GM19324 (cell line): Measurements from ENCODE around the gene ZBTB17.
"Not testable (repeated sequence)": the region's sequence is repeated elsewhere in the genome, so short reads cannot be mapped to it uniquely, and the experiment has no call there.

Source experiments
- ATAC-seq: cut with Tn5 transposase; IDR thresholded peaks from one replicate; pipeline ENCODE4 v1.9.1; 2021; ENCODE audit warnings: mild to moderate bottlenecking, moderate library complexity; ENCODE audit not compliant: unreplicated experiment, low FRiP score

The ZBTB17 gene

DNA sequence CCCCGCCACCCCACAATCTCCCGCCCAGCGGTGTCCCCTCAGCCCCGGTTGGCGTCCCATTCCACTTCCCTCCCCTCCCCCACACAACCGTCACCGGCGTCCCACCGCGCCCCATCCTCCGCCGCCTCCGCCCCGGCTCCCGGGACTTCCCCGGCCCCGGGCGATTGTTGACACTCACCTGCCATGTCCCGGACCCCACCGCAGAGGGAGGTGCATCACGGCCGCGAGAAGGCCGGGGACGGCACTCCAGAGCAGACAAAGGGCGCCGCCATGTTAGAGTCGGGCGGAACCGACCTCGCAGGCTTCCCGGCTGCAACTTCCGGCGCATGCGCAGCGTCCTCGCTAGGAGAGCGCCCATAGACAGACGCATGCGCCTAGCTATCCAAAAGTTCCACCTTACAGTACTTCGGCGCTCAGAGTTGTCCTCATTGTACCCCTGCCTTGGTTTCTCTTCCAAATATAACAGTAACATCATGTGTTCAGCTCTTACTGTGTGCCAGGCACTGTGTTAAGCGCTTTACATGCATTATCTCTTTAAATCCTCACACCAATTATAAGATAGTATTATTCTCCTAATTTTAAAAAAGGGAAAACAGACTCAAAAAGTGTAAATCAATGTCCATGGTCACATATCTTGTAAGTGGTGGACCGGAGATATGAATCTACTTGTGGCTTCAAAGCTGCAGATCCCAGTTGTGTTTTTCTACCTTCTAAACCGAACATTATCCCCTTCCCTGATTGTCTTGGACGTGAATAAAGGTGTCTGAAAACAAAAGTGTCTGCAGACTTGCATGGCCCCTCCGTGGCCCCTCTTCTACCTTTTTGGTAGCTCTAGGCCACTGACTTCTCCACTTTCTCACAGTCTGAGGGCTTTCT is at the start of gene ZBTB17:
TSS of gene ZBTB17 (minus strand) at position 297 of the 876 bp plus-strand sequence. CDS start 27,606 bp downstream, outside the sequence.
- peak; percentile 88 for ATAC-seq

DNA sequence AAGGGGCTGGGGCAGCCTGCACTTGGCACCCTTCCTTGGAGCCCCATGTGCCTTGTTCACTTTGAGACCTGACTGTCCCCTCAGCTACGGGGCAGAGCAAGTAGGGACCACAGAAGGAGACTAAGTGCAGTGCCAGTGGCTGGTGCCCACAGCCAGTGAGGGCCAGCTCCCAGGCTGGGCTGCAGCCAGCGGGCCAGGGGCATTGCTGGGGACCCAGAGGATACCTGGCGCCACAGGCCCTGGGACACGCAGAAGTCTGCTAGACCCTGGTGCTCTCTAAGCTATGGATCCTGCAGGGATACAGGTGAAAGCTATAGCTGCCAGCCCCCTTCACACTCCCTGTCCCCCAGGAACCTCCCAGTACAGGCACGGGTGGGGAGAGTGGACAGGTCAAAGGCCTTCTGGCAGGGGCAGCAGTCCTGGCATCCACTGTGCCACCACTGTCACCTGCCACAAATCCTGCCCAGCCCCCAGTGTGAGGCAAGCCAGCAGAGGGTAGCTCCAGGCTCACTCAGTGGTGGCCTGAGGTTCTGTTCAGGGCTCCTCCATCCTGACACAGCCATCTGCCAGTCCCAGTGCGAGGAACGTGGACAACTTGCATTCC is 47.3 kb upstream of the ZBTB17 start:
- no peak for ATAC-seq

DNA sequence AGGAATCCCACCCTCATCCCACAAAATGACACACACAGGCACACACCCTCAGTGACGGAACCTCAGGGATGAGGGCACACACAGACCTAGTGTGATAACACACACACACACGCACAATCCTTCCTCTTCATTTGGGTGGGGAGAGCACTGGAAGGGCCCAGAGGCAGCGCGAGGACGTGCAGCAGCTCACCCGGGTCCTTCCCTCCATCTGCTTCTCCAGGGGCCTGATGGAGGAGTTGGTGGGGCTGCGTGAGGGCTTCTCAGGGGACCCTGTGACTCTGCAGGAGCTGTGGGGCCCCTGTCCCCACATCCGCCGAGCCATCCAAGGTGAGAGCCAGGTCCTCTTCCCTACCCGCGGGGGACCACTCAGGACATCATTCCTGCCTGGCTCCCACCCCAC is 46.5 kb upstream of the ZBTB17 start:
- no peak for ATAC-seq

DNA sequence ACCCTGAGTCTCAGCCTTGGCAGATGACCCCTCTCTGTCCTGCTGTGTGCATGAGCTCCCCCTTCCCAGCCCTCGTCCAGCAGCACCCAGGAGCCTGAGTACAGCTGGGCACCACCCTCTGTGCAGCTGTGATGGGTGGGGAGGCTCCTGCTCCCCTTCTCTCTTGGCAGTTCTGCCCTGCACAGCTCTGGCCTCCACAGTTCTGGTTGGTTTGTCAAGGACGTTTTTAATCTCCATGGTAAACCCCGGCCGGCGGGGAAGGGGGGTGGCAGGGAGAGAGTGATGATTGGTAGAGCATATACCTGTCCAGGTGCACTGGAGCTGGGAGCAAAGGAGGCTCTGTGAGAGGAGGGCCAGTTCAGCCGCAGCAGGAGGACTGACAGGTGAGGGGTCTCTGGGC is 45.8 kb upstream of the ZBTB17 start, which contains the start of gene CLCNKA:
TSS of gene CLCNKA (plus strand) at position 356 of the 400 bp plus-strand sequence. CDS start 584 bp downstream, outside the sequence.
- ATAC-seq = no peak

DNA sequence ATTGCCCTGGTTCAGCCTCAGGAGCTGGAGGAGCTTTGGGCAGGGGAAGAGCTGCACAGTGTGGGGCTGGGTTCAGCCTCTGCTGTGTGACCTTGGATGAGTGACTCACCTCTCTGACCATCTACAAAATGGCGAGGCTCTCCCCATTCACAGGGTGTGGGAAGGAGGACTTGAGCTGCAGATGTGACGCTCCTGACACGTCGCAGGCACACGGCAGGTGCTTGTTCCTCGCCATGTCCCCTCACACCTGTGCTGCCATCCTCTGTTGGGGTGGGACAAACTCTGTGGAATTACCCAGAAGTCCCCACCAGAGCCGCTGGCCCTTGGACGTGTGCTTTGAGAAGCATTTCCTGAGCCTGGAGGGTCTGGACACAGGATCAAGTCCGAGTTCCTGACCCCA is 45.0 kb upstream of the ZBTB17 start:
- not testable (repeated sequence) for ATAC-seq

DNA sequence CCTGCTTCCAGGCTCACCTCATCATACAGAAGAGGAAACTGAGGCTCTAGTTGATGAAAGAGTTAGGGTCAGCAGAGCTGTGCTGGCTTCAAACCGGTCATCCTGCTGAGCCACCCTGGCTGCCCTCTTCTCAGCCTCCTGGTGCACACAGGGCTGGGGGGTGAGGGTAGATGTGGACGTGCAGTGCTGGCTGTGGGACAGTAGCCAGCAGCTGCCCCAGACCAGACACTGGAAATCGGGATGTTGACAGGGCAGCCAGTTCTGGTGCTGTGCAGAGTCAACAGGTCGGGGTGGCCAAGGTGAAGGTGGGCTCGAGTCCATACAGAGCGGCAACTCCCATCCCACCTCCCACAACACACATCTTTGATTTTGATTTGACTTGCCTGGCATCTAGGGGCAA is 44.4 kb upstream of the ZBTB17 start:
- ATAC-seq = no peak

DNA sequence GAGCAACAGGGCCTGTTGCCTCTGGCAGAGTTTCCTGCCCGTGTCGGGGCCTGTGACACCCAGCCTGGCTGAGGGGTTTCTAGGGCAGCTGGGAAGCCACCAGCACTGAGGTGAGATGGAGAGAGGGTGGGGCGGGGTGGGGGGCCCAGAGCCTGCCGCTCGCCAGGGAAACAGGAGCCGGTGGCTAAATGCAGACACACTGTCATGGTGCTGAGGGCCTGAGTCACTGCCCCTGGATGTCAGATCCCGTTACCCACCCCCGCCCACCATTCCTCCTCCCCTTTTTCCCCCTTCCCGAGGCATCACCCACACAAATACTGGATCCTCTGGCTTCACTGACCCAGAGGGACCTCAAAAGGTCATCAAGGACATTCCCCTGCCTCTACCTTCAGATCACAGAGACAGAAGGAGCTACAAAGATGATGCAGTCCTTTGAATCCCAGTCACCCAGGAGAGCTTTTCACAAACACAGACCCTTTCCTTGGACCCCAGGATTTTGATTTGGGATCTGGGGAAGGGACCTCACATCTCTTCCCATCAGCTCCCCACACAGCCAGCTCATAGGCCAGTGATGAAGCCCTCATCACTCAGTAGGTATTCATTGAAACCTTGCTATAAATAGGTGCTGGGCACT is 43.9 kb upstream of the ZBTB17 start:
- ATAC-seq = no peak

DNA sequence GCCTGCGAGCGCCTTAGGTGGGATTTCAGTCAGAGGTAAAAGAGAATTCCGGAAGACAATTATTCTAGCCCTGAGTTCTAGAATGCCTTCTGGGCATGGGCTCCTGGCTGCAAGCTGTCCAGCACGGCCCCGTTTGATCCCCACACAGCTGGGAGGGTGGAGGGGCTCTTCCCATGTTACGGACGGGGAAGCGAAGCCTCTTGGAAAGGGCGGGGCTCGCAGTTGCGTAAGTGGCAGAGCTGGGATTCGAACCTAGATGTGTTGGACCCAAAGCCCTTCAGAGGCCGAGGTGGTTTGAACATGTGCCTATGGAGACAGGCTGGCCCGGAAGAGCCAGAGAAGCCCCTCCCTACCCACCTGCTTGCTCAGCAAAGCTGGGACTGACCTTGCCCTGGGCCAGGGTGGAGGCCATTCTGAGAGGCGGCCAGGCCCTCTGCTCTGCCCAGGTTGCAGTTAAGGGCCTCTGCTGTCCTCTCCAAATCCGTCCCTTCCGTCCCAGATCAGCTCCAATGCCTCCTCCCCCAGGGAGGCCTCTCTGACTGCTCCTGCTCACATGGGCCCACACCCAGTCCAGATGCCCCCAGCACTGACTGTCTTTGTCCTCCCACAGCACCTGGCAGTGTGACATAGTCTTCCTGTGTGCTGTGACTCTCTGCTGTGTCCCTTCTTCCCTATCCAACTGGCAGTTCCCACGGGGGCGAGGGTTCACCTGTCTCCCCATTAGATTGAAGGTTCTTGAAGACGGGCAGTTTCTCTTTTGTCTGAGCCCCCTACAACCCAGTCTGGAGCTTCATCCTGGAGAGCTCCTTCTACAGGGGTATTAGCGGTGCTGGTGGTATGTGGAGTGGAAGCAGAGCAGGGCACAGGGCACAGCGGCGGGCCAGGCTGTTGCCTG is 43.1 kb upstream of the ZBTB17 start:
- ATAC-seq = no peak

DNA sequence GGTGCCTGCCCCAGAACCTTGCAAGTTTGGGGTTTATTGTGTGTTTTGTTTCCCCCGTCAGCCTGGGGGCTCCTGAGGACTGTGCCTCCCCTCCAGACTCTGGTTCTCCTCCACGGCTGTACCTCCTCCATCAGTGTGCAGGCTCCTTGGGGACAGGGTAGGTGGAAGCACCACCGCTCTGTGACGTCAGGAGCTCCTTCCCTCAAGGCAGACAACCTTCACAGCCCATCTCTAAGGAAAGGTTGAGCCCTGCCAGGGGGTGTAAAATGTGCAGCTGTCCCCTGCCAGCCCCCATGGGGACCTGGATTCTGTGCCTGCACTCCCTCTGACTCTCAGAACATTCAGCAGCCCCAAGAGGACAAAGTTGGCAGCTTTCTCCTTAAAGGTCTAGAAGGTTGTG is 42.4 kb upstream of the ZBTB17 start:
- no peak for ATAC-seq

DNA sequence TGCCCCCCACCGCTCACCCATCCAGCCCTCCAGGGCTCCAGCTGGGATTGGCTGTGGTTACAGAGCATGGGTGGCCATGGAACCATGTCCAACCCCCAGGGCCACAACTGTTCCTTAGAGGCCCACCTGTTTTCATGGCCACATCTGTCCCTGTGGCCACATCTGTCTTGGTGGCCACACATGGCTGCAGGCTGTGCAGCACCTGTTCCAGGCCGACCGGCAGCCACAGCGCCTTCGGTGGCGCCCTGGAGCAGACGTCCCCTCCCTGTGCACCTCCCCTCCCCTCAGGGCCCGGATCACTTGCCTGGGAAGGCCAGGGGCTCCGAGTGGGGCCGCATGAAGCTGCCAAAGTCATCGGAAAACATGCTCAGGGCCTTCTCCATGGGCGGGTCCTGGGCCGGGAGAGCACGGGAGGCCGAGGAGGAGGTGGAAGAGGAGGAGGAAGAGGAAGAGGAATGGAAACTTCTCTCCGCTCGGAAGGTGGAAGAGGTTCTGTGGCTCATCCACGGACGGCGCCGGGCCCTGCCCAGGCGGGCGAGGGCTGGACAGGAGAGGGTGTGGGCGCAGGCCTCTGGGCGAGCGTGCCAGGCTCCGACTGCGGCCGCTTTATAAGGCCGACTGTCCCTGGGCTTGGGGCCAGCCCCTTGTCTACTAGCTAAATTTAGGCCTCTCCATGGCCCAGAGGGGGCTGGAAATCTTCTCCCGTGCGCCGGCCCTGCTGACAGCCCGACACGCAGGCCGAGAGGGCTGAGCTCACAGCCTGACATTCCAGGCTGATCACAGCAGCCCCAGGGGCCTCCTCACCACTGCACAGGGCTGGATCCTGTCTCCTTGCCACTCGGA is 41.8 kb upstream of the ZBTB17 start, which contains the start of gene HSPB7:
TSS of gene HSPB7 (minus strand) at position 583 of the 843 bp plus-strand sequence. CDS start at position 503, 80 bp downstream.
- ATAC-seq = no peak

DNA sequence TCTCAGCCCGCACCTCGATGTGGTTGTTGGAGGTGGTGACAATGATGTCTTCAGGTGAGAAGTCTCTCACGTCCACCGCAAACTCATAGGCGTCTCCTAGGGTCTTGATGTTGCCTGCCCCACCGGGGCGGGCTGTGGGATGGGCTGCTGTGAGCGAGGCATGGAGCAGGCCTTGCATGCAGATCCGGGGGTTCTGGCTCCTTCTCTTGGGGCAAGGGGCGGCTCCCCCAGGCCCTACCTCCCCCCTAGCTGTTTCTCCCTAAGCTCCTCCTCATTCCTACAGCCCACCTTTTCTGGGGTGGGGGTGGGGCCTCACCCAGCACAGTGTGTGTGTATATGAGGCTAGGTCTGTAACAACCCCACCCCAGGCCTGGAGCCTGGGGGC is 41.2 kb upstream of the ZBTB17 start:
- no peak for ATAC-seq

DNA sequence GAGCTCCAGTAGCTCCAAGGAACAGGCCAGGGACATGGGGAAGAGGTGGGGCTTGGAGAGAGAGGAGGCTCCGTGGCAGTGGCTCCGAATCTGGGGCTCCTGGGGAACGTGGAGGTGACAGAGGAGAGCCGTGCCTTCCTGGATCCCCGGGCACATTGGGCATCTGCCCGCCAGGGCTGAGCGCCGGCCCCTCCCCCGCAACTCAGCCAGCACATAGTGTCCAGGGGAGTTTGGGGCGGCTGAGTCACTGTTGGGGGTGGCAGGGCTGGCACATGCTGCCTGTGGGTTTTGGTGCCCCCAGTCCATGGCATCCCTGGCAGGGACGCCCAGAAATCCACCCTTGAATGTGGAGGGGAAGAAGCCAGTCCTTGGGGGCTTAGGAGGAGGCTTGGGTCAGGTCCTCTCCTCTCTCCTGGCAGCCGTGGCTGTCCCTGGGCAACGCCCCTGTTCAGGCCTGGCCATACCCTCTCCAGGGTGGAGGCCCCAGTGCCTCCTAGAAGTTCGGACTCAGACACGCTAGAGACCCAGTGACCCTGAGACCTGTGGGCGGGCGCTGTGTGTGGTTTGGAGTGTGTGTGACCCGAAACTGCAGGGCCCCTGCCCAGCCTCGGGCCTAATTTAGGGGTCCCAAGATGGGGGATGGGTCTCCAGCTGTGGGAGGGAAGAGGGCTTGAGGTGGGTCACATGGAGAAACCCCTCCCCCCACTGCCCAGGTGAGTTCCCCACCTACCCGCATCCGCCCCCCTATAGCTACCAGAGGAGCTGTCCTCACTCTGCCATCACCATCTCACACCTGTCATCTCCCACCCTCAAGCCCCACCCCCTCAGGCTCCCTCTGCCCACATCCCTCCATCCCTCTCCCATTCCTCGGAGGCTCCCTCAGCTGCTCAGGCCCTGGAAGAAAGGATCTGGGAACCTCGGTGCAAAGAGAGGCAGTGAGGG is 40.3 kb upstream of the ZBTB17 start:
- ATAC-seq = no peak

DNA sequence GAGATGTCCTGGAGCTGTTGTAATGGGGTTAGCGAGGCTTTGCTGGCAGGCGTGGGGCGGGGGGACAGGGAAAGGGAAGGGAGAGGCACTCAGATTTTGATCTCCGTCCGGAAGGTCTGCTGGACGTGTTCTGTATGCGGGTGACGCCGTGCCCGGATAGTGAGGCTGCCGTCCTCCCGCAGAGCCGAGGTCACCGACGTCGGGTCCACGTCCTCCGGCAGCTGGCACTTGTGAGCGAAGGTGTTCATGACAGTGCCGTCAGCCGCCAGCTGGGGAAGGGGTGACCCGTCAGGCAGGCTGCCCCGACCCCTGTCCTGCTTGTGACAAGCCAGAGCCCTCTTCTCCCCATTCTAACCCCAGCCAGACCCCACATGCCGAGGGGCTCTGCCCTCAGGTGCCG is 39.6 kb upstream of the ZBTB17 start:
- no peak for ATAC-seq

DNA sequence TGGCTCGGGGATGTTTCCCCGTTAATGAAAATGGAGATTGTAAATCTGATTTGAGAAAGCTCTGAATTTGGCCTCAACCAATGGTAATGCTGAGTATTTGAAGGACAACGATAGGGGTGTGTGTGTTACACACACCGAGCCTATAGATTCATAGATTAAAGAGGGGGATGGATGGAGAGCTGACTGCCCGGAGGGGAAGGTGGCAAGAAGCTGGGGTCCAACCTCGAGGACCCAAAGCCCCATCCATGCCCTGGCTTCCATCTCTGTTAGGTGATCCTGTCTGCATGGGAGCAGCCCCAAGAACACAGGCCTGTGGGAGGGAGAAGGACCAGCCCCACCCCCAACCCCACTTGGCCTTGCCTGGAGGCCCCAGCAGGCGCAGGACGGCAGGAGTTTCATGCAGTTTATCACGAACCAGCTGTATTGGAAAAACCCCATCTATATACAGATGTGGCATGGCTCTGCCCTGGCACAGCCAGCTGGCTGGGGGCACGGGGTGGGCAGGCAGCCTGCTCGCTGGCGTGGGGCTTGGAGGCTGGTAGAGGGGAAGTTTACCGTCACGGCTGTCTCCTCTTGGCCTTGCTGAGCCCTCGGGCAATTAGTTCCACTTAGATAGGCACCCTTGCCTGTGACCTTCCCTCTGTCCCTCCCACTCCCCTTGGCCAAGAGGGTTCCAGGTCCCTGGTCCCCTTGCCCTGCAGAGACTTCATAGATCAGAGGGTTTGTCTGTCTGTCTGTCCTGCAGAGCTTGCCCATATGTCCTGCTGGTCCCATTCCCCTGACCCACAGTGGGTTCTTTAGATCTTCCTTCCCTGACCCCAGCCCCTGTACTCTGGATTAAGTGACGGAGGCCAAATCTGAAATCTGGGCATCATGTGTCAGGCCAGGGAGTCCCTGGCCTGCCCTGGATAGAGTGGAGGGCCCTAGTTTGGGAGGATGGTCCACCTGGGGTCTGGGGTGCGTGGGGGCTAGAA is 38.9 kb upstream of the ZBTB17 start:
- no peak for ATAC-seq

DNA sequence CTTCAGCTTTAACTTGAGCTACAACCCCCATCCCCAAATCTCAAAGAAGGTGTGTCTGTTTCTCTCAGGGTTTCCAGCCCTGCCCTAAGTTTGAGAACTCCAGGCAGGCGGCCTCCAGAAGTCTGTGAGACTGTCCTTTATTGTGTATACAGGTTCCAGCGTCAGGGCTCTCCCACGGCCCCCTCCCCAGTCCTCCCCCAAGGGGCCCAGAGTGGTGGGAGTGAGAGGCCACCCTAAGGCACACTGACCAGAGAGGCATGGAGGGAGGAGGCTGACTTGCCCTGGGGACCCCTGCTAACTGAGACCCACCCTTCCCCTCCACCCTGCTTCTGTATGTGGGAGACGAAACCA is 38.0 kb upstream of the ZBTB17 start:
- ATAC-seq = no peak

DNA sequence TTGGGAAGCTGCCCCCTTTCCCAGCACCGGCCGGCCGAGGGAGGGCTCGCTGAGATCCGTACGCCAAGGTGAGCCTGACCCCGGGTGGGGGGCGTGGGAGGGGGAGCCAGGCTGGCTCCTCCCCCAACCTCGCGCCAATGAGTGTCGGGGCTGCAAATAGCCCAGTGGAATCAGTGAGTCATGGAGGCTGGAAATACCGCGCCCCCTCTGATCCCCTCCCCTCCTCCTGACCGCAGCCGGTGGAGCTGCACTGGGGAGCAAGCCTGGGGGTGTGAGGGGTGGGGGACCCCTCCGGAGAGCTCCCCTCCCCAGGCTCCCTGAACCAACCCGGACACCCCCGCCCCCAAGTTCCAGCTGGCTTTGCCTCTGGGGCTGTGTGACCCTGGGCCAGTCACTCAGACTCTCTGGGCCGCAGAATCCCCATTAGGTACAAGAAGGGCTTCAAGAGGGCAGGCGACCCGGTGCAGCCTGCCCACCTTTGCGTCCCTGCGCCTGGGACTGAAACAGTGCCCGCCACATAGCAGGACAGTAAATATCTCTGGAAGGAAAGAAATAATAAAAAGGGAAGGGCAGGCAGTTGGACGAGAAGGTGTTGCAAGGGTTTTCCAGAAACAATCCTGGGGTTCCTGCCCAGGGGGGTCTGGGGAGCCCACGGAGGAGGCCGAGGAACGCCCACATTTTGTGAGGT is 37.5 kb upstream of the ZBTB17 start:
- no peak for ATAC-seq
